Activated CD4-positive, alpha-beta T cell treated with anti-CD3 and anti-CD28 coated beads for 24 hours (primary cell): Measurements from ENCODE around the gene ADORA3.
A peak's percentile ranks its signal among the peaks of the same experiment; 100 is the strongest.
"Not testable (repeated sequence)": the region's sequence is repeated elsewhere in the genome, so short reads cannot be mapped to it uniquely, and the experiment has no call there.

Experiments used
- DNase-seq, 2 donors: peaks; one replicate each; pipeline ENCODE4 v3.0.0-alpha.2; 2020; ENCODE audit warnings: low read depth in 2 of 2

The ADORA3 gene

GRCh38 chr1:111503585-111504060 is at the start of gene ADORA3, which contains the start of gene TMIGD3:
Gene ADORA3 (minus strand): TSS chr1:111503633. CDS start chr1:111503354, 279 bp downstream.
Gene TMIGD3 (minus strand): TSS chr1:111503633. CDS start chr1:111503354, 279 bp downstream.
- no peak for DNase-seq

GRCh38 chr1:111553196-111553595 is 49.8 kb upstream of the ADORA3 start:
- DNase-seq, result no peak

DNA sequence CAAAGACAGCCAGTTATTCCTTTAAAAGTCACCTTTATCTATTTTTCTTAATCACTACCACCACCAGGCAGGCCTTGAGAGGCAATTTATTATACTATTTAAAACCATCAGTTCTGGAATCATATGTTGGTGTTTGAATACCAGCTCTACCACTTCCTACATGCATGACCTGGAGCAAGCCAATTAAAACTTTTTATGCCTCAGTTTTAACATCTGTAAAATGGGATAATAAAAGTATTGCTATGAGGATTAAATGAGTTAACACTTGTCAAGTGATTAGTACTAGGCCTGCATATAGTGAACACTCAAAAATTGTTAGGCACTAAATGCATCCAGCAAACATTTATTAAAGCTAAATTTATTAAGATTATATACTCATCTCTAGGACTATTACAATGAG is 49.2 kb upstream of the ADORA3 start:
- DNase-seq, result no peak

DNA sequence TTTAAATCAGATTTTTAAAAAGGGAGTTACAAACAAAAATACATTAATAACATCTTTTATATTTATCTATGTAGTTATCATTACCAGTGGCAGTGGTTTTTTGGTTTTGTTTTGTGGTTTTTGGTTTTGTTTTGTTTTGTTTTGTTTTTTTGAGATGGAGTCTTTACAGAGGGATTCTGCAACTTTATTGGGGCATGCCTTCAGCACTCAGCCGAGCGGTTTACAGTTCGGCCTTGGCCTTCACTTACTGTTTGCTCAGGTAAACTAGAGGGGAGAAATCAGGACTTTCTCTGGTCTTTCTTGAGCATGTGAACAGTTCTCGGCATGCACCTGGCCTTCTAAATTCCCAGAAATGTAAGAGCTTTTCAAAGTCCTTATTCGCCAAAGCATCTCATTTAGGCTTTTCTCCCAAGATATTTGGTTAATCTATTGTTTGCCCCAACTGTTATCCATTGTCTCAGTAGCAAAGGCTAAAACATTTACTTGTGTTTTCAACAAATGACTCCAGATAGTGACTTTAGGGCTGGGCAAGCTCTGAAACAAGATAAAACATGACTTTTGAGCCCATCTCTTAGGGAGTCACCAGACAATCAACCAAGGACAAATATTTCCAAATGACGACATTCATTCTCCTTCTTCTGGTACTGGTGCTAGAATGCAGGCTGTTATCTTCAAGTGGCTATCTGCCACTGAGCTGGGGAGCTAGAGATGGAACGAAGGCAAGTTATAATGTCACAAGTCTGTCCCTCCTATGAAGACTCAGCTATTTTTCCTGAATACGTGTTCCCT is 48.4 kb upstream of the ADORA3 start:
- DNase-seq, result no peak

DNA sequence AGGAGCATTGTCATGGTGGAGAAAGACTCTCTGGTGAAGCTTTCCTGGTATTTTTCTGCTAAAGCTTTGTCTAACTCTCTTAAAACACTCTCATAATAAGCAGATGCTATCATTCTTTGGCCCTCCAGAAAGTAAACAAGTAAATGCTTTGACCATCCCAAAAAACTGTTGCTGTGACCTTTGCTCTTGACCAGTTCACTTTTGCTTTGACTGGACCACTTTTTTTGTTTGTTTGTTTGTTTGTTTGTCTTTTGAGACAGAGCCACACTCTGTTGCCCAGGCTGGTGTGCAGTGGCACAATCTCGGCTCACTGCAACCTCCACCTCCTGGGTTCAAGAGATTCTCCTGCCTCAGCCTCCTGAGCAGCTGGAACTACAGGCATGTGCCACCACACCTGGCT is 44.4 kb upstream of the ADORA3 start:
- not testable (repeated sequence) for DNase-seq

- no peak for DNase-seq
Measured at GRCh38 chr1:111542187-111542586, 38.8 kb upstream of the ADORA3 start.

DNA sequence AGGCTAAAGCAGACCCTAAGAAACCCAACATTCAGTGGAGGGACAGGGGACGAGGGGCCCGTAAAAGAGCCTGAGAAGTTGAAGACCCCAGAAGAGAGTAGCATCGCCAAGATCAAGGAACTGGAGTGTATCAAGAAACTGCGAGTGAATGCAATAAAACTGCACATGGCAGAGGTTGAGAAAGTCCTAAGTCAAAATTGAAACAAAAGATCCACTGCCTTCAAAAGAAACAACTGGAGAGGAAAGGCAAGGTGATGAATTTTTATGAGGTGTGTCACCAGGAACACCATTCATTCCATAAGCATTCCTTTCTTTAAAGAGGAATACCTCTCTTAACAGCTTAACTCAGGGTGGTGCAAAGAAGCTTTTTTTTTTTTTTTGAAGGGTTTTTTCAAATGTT is 38.3 kb upstream of the ADORA3 start:
- no peak for DNase-seq

- no peak for DNase-seq
Measured at GRCh38 chr1:111540928-111541327, 37.5 kb upstream of the ADORA3 start.

- DNase-seq, result no peak
Measured at GRCh38 chr1:111538343-111539025, 35.1 kb upstream of the ADORA3 start.

GRCh38 chr1:111535256-111536191 is 32.1 kb upstream of the ADORA3 start:
- DNase-seq, result no peak

DNA sequence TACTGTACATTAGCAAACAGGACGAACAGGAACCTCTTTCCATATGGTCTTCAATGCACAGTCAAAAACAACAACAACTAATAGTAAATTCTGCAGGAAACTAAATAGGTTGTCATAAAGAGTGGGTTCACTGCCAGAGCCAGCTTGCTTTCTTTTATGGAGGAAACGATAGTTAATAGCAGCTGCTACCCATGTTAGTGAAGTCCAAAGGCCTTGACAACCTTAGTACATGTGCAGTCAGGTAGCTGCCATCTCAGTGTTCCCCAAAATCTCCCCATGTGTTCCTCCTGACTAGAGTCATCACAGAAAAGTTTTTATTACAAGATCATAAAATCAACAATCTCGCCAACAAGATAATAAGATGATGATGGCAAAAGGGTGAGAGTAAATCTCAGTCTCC is 16.6 kb upstream of the ADORA3 start:
- DNase-seq, result no peak

DNA sequence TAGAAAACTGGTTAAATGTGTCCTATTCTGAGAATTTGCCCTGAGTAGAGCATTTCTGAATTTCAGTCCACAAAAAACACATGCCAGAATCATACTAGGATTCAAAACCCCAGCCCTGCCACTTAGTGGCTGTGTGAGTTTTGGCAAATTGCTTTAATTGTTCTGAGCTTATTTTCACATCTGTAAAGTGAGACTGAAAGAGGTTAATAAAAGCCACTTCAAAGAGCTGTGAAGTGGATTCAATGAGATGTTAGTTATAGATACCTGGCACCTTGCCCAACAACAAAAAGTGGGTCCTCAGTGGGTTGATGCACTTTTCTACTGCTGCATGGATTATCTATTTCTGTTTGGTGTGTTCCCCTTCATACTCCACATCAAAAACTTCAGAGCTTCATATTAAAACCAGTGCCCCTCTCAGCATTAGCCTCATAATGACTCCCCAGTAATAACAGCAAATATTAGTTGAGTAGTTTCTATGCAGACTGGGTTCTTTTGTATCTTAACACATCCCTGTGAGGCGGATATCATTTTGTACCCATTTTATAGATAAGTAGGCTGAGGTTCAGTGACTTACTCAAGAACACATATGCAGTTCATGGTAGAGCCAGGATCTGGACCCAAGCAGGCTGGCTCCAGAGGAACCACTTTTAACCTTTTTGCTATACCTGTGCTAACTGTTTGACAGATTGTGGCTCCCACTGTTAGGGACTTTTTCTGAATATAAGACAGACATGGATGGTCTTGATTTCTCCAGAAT is 14.2 kb upstream of the ADORA3 start:
- DNase-seq, result peak; percentile 20 to 46

- DNase-seq, result no peak
Measured at GRCh38 chr1:111516005-111516535, 12.6 kb upstream of the ADORA3 start.

- peak in 1 of 2 donors; percentile 22 for DNase-seq
Measured at GRCh38 chr1:111515291-111516004, 12.0 kb upstream of the ADORA3 start.

DNA sequence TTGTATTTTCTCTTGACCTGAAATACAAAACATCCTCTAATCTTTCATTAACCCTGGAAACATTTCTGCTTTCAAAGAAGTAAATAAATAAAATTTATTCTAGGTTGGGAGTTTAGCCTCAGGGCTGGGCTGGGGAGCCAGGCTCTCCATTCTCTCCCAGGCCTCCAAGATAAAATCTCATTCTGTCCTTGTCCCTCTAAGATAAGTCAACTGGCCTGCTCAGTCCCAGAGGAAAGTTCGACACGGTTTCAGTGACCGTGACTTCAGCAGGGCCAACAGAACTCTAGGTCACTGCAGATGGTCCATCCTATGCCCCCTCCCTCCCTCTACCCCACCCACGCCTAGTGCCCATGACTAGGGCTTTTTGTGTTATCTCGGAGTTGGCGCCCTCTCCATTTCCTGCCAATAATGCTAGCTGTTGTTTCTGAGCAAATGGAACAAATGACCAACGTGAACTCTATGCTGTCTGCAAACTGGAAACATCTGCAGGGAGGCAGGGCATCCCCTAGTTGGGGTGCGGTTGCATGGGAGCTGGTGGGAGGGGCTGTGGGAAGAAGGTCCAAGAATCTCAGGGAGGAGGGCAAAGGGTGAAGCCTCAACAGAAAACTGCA is 10.1 kb upstream of the ADORA3 start:
- DNase-seq, result no peak

- DNase-seq, result no peak
Measured at GRCh38 chr1:111512931-111513330, 9.5 kb upstream of the ADORA3 start.

GRCh38 chr1:111512132-111512889 is 8.9 kb upstream of the ADORA3 start:
- no peak for DNase-seq

DNA sequence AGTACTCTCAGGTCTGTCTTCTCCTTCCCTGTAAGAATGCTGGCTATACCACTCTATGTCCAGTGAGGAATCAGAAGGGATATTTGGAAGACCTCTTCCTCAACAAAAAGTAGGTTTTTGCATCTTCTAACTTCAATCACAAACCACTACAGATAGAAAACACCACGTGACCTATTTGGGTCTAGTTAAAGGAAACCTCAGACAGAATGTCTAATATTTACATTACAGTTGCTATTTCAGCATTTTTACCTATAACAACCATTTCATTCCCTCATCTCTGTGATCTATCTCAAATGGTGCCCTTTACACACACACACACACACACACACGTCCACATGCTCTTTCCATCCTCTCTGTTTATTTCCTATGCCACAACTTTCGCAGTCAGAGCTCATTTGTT is 7.9 kb upstream of the ADORA3 start:
- DNase-seq, result no peak

DNA sequence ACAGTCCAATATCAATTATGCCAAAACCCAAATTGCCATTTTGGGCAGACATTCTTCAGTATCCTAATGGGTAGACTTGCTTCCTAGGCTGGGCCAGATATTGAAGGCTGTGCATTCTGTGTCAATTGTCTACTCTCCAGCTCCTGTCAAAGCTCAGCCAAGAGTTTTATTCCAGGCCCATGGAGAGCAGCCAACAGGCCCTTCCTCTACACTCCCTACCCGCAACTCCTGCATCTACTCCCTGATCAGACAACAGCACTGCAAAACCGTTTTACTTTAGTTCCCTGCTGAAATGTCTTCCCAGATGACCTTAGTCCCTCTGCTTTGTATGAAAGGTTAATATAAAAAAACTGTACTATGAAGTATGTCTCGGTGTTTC is 6.6 kb upstream of the ADORA3 start:
- no peak for DNase-seq
